ENCODE results near the gene NECTIN4.

The NECTIN4 gene

GRCh38 chr1:161021970-161022353 is 67.4 kb downstream of the NECTIN4 start:
- DNase-seq (ENCODE audit: low spot score), result no peak

GRCh38 chr1:161021165-161021969 is 68.0 kb downstream of the NECTIN4 start:
- peak; percentile 94 for DNase-seq (ENCODE audit: low spot score)

Measured in HuH-7.5 (cell line).